GM21367 (cell line): Measurements from ENCODE around the gene FRMD4A.
"Not testable (repeated sequence)": the region's sequence is repeated elsewhere in the genome, so short reads cannot be mapped to it uniquely, and the experiment has no call there.

ENCODE experiments used
- ATAC-seq: cut with Tn5 transposase; IDR thresholded peaks from one replicate; pipeline ENCODE4 v1.9.1; 2021; ENCODE audit not compliant: unreplicated experiment

The FRMD4A gene

GRCh38 chr10:13959443-13960359 lies 371.0 kb downstream of the FRMD4A start:
- ATAC-seq: no peak

- no peak for ATAC-seq
These were observed 372.9 kb downstream of the FRMD4A start for GRCh38 chr10:13957856-13958255.

DNA sequence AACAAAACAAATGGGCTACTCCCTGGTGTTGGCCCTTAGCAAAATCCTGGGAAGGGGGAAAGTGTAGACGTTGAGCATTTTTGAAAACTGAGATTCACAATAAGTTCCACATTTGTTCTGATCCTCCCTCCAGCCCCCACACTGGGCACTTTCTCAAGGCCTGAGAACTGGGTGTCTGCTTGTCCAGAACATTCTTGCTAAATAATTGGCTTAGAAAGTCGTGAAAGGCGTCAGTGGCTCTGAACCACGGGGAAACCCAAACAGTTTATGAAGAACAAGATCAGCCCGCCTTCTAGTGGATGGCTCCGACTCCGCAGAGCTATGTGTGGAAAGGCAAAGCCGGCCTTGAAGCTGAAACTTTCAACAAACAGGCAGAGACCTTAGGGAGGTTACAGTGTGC lies 373.9 kb downstream of the FRMD4A start:
- ATAC-seq: no peak

GRCh38 chr10:13955409-13956068 lies 375.2 kb downstream of the FRMD4A start:
- ATAC-seq: no peak

DNA sequence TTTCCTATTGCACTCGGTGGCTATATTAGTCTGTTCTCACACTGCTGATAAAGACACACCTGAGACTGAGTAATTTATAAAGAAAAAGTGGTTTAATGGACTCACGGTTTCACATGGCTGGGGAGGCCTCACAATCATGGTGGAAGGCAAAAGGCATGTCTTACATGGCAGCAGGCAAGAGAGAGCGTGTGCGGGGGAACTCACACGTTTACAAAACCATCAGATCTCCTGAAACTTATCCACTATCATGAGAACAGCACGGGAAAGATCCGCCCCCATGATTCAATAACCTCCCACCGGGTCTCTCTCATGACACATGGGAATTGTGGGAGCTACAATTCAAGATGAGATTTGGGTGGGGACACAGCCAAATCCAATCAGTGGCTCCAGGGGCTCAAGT lies 376.5 kb downstream of the FRMD4A start:
- ATAC-seq: not testable (repeated sequence)

GRCh38 chr10:13953371-13953770 lies 377.4 kb downstream of the FRMD4A start:
- ATAC-seq: no peak

DNA sequence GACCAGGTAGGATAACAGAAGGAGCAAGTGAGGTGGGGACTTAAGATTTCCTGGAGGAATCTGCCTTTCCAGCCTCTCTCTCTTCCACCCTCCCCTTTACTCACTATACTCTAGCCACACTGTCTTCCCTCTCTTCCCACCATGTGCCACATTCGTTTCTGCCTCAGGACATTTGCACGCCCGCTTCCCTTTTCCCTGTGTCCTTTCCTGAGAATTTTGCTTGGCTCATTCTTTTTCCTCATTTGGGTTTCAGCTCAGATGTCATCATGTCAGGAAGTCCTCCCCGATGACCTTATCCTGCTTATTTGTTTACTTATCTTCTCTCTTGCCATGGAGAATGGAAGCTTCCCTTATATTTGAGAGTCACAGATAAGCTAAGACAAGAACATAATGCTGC lies 380.2 kb downstream of the FRMD4A start:
- no peak for ATAC-seq

GRCh38 chr10:13949844-13950542 lies 380.7 kb downstream of the FRMD4A start:
- ATAC-seq: no peak

GRCh38 chr10:13946209-13946460 lies 384.6 kb downstream of the FRMD4A start:
- no peak for ATAC-seq

DNA sequence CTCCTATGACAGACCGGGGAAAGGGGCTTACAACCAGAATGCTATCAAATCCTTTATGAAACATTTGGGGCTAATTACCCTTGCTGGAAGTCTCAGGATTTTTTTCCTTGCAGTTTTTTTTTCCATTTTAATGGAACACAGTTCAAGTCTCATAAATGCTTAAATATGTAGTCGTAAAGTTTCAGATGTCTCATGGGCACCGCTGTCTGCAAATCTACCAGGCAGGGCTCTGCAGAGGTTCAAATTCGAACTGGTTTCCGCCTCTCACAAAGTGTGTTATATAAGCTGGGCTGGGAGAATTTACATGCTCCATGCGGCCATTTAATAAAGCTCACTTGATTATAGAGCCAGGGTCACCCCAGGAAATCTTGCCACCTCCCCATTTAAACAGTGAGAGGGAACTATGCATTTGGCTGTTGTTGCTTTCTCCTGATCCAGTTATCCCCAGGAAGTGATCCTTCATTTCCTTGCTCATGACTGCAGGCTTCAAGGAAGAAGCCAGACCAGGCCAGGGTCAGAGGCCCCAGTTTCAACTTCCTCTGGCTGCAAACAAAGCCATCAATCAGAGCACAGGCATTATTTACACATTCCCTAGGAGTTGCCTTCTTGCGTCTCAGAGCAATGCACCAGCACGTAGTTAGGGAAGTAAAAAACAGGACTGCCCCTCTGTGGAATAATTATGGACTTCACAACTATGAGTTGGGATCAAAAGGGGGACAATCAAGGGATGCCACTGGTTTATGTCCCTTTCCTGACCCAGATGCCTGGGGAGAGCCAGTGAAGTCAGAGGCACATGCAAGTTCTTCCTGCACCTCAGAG lies 385.1 kb downstream of the FRMD4A start:
- no peak for ATAC-seq

DNA sequence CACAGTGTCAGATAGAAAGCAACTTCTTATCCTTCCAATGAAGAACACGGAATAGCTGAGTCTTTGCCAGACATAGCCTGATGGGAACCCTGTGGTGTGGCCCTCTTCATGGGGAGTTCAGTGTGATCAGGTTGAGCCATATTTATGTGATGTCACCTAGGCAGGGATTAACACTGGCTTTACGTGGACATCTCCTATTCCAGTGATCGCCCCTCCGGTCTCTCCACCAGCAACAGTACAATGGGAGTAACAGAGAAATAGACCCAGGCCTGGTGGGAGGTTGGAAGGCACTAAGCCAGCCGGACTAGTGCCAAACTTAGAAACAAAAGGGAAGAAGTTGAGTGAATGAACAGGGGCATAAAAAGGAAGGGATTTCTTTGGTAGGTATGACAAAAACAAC lies 385.9 kb downstream of the FRMD4A start:
- ATAC-seq: no peak

- no peak for ATAC-seq
These were observed 386.9 kb downstream of the FRMD4A start for GRCh38 chr10:13943735-13944398.

DNA sequence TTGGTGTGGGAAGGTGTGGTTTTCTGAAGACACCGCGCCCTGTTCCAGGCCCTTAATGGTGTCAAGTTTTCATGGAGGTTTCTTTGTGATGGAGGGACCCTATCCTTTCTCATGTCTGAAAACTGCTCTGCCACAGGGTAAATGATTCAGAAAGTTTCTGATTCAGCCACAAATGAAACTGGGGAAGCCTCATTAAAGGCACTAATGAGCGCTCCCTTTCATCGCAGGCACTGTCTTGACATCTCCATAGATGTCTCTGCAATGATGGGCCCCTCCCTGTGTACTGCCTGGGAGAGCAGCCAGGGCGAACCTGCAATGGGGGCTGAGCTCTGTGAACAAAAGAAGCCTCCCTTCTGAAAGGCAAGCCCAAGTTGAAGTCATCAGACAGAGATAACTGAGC lies 388.7 kb downstream of the FRMD4A start:
- no peak for ATAC-seq

DNA sequence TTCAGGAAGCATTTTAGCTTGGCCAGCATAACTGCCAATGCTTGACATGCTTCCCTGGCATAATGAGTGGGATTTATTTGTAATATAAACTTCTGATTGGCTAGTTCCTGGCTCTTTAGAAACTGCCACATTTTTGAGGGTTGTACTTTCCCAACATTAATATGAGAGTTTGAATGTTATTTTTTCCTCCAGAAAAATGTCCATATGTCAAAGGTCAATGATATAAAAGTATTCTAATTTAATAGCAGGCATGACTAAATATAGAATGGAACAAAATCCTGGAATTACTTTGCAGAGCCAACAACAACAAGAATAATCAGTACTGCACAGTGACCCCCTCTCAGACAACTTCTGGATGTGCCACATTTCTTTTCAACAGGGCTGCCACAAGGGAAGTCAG lies 391.3 kb downstream of the FRMD4A start:
- no peak for ATAC-seq

GRCh38 chr10:13938950-13939349 lies 391.8 kb downstream of the FRMD4A start:
- no peak for ATAC-seq

GRCh38 chr10:13936826-13937225 lies 393.9 kb downstream of the FRMD4A start:
- no peak for ATAC-seq

- ATAC-seq: no peak
These were observed 400.6 kb downstream of the FRMD4A start for GRCh38 chr10:13930120-13930519.

DNA sequence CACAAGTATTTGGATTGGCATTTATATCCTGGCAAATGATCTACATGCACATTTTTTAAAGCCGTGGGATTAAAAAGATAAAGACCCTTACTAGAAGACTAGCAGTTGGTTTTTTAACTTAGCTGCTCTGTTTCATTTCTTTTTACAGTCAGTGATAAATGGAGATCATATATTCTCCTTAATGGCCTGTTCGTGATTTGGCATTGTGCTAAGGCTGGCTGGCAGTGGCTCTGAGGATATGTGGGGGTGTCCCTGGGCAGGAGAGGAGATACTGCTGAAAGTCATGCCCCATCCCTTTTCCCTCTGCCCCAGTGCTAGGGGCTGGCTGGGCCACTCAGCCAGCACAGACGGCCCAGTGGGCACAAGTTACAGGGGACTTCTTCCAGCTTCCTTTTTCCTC lies 402.3 kb downstream of the FRMD4A start:
- ATAC-seq: no peak

GRCh38 chr10:13925971-13926780 lies 404.5 kb downstream of the FRMD4A start:
- no peak for ATAC-seq
